ENCODE measurements around the gene CNTFR. TPM values are rescaled to one million over a fixed set of nuclear protein-coding genes. Genes with fewer than 3 reads are reported as not detected.

Gene CNTFR
- total RNA-seq, 1 experiment from 2014 or later, result 4.5 TPM

DNA sequence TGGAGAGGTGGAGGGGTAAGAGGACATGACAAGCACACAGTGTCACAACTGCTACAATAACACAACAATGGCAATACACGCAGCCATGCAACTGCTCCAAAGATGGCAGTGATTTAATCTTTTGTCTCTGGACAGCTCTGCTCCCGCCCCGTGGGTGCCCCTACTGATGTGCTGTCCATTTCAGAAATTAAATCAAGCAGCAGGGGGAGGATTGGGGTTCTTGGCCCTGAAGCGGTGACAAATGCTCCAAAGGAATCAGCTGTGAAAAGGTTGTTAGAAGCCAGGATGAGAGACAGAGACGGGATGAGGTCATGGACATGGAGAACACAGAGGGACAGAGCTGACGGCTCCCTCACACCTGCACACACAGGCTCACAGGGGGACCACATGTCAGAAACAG is 22.6 kb downstream of the CNTFR start:
- Histone ChIP-seq H3K9me3 (ENCODE audit: low read depth, low read length, poor library complexity, severe bottlenecking) (no peaks in the 10 kb centered on the region), H3K27ac (ENCODE audit: low read depth, low read length, poor library complexity, severe bottlenecking) (no peak overlapping the region), H3K27me3 (replicated peaks; ENCODE audit: insufficient read depth, low read depth, low read length, poor library complexity) (no peaks in the 10 kb centered on the region), H3K36me3 (ENCODE audit: insufficient read depth, low read length, poor library complexity, severe bottlenecking) (no peaks in the 10 kb centered on the region), H3K4me3 (ENCODE audit: low read depth, low read length, poor library complexity, severe bottlenecking) (no peak overlapping the region), H3K4me1 (ENCODE audit: insufficient read depth, low read length, poor library complexity, severe bottlenecking) (no peaks in the 10 kb centered on the region)
- TF ChIP-seq EZH2 (IDR thresholded peaks at IDR 0.05; ENCODE audit: borderline replicate concordance, low read depth, low read length, poor library complexity, severe bottlenecking), result no peak
- TF ChIP-seq, protein P1, sequence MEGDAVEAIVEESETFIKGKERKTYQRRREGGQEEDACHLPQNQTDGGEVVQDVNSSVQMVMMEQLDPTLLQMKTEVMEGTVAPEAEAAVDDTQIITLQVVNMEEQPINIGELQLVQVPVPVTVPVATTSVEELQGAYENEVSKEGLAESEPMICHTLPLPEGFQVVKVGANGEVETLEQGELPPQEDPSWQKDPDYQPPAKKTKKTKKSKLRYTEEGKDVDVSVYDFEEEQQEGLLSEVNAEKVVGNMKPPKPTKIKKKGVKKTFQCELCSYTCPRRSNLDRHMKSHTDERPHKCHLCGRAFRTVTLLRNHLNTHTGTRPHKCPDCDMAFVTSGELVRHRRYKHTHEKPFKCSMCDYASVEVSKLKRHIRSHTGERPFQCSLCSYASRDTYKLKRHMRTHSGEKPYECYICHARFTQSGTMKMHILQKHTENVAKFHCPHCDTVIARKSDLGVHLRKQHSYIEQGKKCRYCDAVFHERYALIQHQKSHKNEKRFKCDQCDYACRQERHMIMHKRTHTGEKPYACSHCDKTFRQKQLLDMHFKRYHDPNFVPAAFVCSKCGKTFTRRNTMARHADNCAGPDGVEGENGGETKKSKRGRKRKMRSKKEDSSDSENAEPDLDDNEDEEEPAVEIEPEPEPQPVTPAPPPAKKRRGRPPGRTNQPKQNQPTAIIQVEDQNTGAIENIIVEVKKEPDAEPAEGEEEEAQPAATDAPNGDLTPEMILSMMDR (conservative IDR thresholded peaks at IDR 0.05; ENCODE audit: low read depth, low read length), result no peak
- DNase-seq (ENCODE audit: low spot score), result no peak
- intact Hi-C loops (cut with micrococcal nuclease; ENCODE audit: unreplicated experiment), result no loop called here
- ChIA-PET CTCF (no interaction called here), POLR2A (ENCODE audit: low non-redundant PET) (no interaction called here)
- BruUV-seq (replicated peaks), result no TSS peak

DNA sequence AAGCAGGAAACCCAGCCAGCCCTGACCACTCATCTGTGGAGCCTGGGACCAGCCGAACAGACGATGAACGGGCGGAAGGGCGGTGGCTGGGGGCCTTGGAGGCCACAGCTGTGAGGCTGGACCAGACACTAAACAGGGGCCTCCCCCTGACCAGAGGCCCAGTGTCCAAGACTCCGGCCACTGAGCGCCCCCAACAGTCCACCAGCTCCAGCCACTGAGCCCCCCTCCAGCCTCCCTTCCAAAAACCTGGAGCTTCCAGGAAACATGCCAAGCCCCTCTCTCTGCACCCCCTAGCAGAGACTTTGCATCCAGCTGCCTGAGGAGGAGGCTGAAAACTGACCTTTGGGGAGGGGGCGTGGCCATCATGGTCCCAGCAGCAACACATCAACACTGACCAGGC is 23.2 kb downstream of the CNTFR start:
- DNase-seq (ENCODE audit: low spot score), result no peak
- H3K4me1 ChIP-seq (ENCODE audit: insufficient read depth, low read length, poor library complexity, severe bottlenecking), result no peaks in the 10 kb centered on the region

DNA sequence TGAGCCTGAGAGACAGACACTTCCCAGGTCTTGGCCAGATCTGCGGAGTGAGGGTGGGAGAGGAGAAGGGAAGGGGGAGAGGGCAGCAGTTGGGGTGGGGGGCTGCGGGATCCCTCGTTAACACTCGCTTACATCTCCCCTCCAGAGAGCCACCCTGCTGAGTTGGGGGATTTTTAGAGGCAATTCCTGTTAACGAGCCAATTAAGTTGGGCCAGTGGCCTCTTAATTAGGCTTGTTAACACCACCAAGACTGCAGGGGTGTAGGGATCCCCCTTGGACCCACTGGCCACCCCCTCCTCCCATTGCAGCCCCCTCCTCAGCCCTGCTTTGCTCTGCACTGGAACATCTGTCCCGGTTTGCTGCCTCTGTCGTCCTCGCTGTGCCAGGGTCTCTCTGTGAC is 23.7 kb downstream of the CNTFR start:
- no peaks in the 10 kb centered on the region for H3K4me1 ChIP-seq (ENCODE audit: insufficient read depth, low read length, poor library complexity, severe bottlenecking)
- DNase-seq (ENCODE audit: low spot score), result no peak
- H3K27ac ChIP-seq (ENCODE audit: low read depth, low read length, poor library complexity, severe bottlenecking), result no peak overlapping the region
- H3K4me3 ChIP-seq (ENCODE audit: low read depth, low read length, poor library complexity, severe bottlenecking), result no peak overlapping the region
- ChIA-PET CTCF (no interaction called here), POLR2A (ENCODE audit: low non-redundant PET) (no interaction called here)
- H3K36me3 ChIP-seq (ENCODE audit: insufficient read depth, low read length, poor library complexity, severe bottlenecking), result no peaks in the 10 kb centered on the region
- H3K9me3 ChIP-seq (ENCODE audit: low read depth, low read length, poor library complexity, severe bottlenecking), result no peaks in the 10 kb centered on the region
- TF ChIP-seq, protein P1 (conservative IDR thresholded peaks at IDR 0.05; ENCODE audit: low read depth, low read length), result no peak
- no peak for TF ChIP-seq EZH2 (IDR thresholded peaks at IDR 0.05; ENCODE audit: borderline replicate concordance, low read depth, low read length, poor library complexity, severe bottlenecking)
- H3K27me3 ChIP-seq (replicated peaks; ENCODE audit: insufficient read depth, low read depth, low read length, poor library complexity), result no peaks in the 10 kb centered on the region
- intact Hi-C loops (cut with micrococcal nuclease; ENCODE audit: unreplicated experiment), result no loop called here
- no TSS peak for BruUV-seq (replicated peaks)

More for the DNA sequence above, 23.2 kb downstream of the CNTFR start:
- Histone ChIP-seq H3K36me3 (ENCODE audit: insufficient read depth, low read length, poor library complexity, severe bottlenecking) (no peaks in the 10 kb centered on the region), H3K27ac (ENCODE audit: low read depth, low read length, poor library complexity, severe bottlenecking) (no peak overlapping the region), H3K27me3 (replicated peaks; ENCODE audit: insufficient read depth, low read depth, low read length, poor library complexity) (no peaks in the 10 kb centered on the region), H3K4me3 (ENCODE audit: low read depth, low read length, poor library complexity, severe bottlenecking) (no peak overlapping the region), H3K9me3 (ENCODE audit: low read depth, low read length, poor library complexity, severe bottlenecking) (no peaks in the 10 kb centered on the region)
- no TSS peak for BruUV-seq (replicated peaks)
- intact Hi-C loops (cut with micrococcal nuclease; ENCODE audit: unreplicated experiment), result no loop called here
- CTCF ChIA-PET, result no interaction called here
- POLR2A ChIA-PET (ENCODE audit: low non-redundant PET), result no interaction called here
- no peak for TF ChIP-seq EZH2 (IDR thresholded peaks at IDR 0.05; ENCODE audit: borderline replicate concordance, low read depth, low read length, poor library complexity, severe bottlenecking)
- TF ChIP-seq, protein P1 (conservative IDR thresholded peaks at IDR 0.05; ENCODE audit: low read depth, low read length), result no peak

All from A673 (cell line).